KBM-7 (cell line): ENCODE results near the gene KRTAP10-7.
"Not testable (repeated sequence)": the region's sequence is repeated elsewhere in the genome, so short reads cannot be mapped to it uniquely, and the experiment has no call there.

Source experiments
- DNase-seq: peaks from one replicate; pipeline ENCODE4 v3.0.0-alpha.2; 2015
- in situ Hi-C: fragments of 300-500 bp; cut with MboI; formaldehyde crosslinking; loops from 2 replicates; pipeline ENCODE4 v1.14.3; 2020; ENCODE audit warnings: low sequenced_read_pairs, low pct_unique_long_range_greater_than_20kb, mixed read lengths

The KRTAP10-7 gene

DNA sequence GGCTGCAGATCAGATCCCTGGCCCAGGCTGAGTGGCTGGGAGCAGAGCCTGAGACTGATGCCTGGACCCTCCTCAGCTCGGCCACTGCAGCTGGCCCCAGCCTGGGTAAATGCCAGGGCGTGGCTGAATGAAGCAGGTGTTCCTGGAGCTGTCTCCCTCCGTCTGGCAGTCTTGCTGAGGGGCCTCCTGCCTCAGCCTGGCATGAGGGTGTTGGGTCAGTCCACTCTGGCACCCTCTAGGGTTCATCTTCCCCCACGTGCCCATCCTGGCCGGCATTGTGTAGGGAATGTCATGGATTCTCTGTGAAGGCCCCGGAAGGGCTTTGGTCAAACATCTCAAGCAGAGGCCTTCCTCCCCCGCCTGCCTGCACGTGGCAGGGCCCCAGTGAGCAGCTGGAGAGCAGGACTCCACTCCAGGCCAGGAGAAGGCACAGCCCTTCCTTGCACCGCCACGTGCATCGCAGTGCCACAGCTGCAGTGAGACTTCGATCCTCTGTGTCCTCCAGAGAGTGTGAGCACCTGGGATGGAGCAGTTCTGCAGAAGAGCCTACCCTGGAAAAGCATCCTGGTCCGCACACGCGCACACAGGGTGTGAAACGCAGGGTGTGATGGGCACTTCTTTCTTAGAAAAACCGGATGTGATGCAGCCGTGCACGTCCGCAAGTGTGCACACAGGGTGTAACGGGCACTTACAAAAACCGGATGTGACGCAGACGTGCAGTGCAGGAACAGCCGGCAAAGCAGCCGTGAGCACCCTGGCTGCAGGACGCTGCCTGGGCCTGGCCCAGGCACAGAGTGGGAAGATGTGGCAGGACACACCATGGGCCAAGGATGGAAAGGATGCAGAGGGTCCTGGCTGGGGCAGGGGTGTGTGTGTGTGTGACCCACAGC lies 31.5 kb upstream of the KRTAP10-7 start:
- in situ Hi-C loops: loop anchor here (25.0 kb wide), 1 partner anchor 107 kb away; the partner anchor contains the start of gene LRRC3
- no peak for DNase-seq

DNA sequence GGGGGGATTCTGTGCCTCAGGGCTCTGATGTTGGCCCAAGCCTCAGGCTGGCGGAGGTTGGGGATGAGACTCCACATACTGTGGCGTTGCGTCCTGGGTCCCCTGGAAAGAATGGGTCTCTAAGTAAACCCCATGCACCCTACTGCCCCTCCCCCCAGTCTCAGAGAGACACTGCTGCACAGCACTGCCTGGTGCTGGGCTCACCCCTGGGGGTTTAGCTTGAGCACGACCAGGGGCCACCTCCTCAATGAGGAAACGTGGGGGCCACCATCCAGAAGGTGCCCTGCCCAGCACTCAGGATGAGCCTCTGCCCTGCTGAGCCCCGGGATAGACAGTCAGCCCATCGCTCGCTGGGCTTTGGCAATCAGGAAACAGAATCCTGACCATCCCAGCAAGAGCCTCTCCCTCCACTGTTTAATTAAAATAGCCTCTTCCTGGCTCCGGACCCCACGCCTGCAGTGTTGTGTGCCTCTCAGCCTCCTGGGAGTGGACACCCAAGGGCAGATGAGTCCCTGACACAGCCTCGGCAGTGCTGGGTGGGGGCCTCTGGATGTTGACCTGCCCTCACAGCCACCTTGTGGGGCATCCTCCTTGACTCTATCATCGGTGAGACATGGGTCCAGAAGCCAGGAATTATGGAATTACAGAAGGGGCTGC lies 30.4 kb upstream of the KRTAP10-7 start:
- DNase-seq: no peak
- in situ Hi-C loops: loop anchor here (25.0 kb wide), 1 partner anchor 108 kb away; the partner anchor contains the start of gene LRRC3

DNA sequence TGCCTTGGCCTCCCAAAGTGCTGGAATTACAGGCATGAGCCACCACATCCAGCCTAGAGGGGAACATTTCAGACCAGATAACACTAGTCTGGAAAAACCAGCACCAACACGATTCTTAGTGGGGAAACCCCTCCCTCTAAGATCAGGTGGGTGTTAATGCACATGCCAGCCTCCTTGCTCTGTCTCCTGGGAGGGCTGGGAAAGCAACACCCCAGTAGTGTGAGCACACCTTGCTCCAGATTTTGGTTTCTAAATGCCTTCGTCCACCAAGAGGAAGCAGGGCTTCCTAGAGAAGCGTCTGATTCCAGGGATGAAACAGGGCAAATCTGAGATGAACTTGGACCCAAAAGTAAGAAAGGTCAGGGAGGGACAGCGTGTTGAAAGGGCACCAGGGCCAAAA lies 29.1 kb upstream of the KRTAP10-7 start:
- DNase-seq: no peak

DNA sequence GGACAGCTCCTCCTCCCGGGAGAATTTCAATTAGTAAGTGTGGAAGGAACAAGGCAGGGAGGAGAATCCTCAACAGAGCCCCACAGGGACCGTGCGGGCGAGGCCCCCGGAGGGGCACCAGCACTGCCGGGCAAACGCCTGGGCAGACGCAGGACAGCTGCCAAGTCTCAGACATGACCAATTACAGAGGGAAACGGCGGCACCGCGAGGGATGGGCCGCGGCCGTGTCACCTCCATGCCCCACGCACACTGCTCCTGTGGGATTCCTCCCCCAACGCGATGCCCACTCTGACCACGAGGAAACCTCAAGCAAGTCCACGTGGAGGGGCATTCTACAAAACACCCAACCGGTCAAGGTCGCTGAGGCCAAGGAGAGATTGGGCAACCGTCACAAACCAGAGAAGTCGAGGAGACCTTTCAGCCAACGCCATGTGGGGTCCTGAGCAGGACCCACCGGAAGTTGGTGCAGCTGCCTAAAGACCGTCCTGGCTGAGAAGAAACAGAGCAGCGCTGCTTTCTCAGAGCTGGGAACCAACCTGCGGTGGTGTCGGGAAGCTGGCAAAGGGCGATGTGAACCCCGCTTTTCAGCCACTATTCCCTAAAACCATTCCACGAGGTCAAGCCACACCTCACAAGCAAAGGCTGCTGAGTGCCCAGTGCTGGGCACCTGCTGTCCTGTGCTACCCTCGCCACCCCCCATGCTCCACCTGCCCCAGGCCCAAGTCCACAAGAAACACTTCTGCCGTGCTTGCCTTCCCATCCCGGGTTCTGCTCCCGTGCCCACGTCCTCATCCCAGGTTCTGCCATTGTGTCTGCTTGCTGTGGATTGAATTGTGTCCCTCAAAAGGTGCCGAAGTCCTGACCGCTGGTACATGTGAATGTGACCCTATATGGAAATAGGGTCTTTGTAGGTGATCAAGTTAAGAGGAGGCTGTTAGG lies 28.3 kb upstream of the KRTAP10-7 start:
- DNase-seq: no peak
- in situ Hi-C loops: loop anchor here (25.0 kb wide), 1 partner anchor 110 kb away; the partner anchor contains the start of gene LRRC3

More for the DNA sequence above, 29.1 kb upstream of the KRTAP10-7 start:
- in situ Hi-C loops: loop anchor here (25.0 kb wide), 1 partner anchor 109 kb away; the partner anchor contains the start of gene LRRC3

DNA sequence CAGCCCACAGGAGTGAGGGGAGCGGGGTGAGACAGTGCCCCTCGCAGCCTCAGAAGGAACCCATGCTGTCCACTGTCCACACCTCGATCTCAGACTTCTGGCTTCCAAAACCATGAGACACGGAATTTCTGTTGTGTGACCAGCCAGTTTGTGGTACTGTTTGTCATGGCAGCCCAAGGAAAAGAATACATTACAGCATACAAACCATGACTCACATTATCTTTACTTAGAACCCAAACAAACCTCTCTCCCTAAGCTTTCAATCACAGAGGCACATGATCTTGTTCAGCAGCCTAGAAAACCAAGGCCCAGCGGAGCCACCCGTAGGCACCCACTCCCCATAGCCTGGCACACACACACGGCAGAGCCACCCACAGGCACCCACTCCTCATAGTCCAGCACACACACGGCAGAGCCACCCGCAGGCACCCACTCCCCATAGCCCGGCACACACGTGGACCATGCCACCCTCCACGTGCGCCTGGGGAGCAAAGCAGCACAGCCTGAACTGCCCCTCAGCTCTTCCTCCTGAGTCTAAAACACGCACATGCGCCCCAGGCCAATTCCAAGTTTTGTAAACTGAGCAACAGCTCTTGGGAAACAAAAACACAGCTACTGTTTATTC lies 27.3 kb upstream of the KRTAP10-7 start:
- in situ Hi-C loops: loop anchor here (25.0 kb wide), 1 partner anchor 111 kb away; the partner anchor contains the start of gene LRRC3
- no peak for DNase-seq

DNA sequence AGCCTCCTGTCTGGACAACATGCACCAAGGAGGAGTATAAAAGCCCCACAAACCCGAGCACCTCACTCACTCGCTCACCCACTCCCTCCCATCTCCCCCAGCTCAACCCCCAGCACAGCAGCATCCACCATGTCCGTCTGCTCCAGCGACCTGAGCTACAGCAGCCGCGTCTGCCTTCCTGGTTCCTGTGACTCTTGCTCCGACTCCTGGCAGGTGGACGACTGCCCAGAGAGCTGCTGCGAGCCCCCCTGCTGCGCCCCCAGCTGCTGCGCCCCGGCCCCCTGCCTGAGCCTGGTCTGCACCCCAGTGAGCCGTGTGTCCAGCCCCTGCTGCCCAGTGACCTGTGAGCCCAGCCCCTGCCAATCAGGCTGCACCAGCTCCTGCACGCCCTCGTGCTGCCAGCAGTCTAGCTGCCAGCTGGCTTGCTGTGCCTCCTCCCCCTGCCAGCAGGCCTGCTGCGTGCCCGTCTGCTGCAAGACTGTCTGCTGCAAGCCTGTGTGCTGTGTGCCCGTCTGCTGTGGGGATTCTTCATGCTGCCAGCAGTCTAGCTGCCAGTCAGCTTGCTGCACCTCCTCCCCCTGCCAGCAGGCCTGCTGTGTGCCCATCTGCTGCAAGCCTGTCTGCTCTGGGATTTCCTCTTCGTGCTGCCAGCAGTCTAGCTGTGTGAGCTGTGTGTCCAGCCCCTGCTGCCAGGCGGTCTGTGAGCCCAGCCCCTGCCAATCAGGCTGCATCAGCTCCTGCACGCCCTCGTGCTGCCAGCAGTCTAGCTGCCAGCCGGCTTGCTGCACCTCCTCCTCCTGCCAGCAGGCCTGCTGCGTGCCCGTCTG lies 26.6 kb upstream of the KRTAP10-7 start, which contains the start of gene KRTAP10-4:
Gene KRTAP10-4, plus strand, starts transcription at position 100 of the 827 bp plus-strand sequence. Its CDS starts 30 bp downstream, at position 130.
- in situ Hi-C loops: loop anchor here (25.0 kb wide), 1 partner anchor 112 kb away; the partner anchor contains the start of gene LRRC3

DNA sequence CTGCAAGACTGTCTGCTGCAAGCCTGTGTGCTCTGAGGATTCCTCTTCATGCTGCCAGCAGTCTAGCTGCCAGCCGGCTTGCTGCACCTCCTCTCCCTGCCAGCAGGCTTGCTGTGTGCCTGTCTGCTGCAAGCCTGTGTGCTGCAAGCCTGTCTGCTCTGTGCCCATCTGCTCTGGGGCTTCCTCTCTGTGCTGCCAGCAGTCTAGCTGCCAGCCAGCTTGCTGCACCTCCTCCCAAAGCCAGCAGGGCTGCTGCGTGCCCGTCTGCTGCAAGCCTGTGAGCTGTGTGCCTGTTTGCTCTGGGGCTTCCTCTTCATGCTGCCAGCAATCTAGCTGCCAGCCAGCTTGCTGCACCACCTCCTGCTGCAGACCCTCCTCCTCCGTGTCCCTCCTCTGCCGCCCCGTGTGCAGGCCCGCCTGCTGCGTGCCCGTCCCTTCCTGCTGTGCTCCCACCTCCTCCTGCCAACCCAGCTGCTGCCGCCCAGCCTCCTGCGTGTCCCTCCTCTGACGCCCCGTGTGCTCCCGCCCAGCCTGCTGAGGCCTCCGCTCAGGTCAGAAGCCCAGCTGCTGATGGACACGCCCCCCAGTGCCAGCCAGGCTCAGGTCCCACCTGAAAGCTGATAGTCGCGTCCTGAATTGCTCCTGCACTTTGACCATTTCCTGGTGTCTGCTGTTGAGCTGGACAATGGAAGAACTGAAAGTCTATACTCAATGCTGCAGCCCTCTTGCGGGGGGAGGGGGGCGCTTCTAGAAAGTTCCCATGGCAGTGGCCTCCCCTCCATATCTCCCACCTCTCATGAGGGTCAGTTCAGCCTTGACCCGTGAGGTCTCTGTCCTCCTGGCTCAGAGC lies 25.7 kb upstream of the KRTAP10-7 start:
- in situ Hi-C loops: loop anchor here (25.0 kb wide), 1 partner anchor 112 kb away; the partner anchor contains the start of gene LRRC3
- no peak for DNase-seq

More for the DNA sequence above, 26.6 kb upstream of the KRTAP10-7 start, which contains the start of gene KRTAP10-4:
- DNase-seq: not testable (repeated sequence)

DNA sequence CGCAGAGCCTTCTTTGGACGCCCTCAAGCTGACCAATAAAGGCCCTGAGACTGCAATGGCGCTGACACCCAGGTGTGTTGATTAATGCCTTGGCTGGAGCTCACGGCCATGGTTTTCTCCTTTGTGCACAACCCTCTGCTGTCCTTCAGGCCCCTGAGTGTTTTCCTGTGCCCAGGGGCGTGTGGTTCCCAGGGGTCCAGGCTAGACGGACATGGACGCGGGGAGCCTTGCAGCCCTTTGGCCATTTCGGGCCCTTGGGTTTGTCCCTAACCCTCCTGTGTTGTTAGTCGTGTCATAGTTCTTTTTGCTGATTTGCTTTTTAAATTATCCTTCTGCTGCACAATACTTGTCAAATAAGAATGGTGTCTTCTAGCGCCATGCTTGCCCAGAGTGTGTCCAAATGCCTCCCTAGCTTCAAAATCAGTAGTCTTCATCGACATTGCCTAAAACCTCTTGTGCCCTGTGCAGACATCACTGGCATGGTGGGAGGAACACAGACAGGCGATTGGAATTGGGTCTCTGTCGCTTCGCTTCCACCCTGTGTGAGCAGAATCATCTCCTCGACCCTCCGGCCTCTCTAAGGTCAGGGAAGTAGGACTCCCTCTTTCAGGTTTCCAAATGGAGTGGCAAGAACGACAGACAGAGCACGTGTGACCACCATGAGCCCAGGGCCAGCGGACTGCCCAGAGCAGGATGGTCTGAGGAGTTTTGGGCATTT lies 24.9 kb upstream of the KRTAP10-7 start:
- in situ Hi-C loops: no loop called here
- DNase-seq: no peak

DNA sequence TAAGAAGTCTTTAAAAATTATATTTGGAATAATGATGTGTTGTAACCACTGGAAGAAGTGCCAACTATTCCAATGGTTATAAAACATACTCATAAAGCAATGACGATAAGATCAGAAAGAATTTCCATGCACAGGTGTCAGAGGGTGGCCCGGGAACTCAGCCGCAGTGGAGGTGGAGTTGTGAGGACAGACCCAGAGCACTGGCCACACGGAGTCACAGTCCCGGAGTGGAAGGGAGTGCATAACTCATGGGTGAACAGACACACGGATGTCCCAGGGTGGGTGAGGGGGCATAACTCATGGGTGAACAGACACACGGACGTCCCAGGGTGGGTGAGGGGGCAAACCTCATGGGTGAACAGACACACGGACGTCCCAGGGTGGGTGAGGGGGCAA lies 24.4 kb upstream of the KRTAP10-7 start:
- in situ Hi-C loops: no loop called here

DNA sequence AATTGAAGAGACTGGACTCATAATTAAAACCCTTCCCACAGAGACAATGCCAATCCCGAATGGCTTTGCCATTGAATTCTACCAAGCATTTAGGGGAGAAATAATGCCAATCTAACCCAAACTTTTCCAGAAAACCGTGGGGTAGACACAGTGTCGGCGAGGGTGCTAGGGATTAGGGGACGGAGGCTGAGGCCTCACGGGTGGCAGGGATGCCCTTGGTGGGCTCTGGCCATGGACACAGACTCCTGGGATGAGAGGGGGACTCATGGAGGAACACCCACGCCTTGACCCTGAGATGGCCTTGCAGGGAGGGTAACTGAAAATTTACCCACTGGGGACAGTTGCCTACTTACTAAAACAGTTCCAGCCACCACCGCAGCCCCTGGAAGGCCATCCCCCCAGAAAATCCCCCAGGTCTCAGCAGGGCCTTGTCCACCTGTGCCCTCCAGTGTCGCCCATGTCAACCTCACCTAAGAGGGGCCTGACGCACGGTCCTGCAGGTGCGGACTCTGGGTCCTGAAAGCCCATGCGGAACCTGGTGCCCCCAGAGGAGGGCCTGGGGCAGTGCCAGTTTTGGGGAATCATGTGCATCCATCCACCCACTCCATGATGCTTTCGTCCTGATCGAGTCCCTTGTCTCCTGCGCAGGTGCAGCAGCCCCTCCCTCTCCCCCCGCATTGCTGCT lies 21.9 kb upstream of the KRTAP10-7 start:
- DNase-seq: no peak
- in situ Hi-C loops: no loop called here

More for the DNA sequence above, 24.4 kb upstream of the KRTAP10-7 start:
- DNase-seq: no peak

DNA sequence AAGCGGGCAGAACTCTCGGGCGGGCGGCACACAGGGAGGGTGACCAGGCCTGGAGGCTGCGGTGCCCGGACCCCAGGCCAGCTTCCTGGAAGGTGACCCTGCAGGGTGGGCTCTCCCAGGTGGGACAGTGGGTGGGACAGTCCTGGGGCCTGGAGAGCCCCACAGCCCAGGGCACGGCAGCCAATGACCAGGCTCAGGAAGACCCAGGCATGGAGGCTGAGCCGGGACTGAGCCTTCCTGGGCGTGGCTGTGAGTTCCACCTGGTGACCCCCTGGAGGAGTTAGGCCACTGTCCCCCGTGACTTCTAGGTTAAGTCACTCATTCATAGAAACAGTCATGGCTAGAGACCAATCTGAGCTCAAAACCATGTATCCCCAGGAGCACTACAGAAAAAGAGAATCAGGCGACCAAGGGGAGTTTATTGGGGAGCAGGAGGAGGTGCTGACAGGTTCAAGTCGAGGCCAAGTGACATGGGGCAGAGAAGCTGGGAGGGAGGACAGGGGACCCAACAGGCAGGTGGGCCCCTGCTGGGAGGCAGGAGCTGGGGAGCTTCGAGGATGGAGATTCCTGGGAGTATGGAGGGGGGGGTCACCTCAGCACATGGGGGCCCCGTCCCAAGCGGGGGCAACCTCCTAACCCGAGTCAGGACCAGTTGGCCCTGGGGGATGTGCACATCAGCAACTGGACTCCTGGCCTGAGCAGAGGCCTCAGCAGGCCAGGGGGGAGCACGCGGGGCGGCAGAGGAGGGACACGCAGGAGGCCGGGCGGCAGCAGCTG lies 21.2 kb upstream of the KRTAP10-7 start:
- no peak for DNase-seq
- in situ Hi-C loops: no loop called here

DNA sequence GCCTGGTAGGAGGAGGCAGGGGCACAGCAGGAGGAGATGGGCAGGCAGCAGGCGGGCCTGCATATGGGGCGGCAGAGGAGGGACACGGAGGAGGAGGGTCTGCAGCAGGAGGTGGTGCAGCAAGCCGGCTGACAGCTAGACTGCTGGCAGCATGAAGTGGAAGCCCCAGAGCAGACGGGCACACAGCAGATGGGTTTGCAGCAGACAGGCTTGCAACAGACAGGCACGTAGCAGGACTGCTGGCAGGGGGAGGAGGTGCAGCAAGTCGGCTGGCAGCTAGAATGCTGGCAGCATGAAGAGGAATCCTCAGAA lies 20.6 kb upstream of the KRTAP10-7 start:
- no peak for DNase-seq
- in situ Hi-C loops: no loop called here

DNA sequence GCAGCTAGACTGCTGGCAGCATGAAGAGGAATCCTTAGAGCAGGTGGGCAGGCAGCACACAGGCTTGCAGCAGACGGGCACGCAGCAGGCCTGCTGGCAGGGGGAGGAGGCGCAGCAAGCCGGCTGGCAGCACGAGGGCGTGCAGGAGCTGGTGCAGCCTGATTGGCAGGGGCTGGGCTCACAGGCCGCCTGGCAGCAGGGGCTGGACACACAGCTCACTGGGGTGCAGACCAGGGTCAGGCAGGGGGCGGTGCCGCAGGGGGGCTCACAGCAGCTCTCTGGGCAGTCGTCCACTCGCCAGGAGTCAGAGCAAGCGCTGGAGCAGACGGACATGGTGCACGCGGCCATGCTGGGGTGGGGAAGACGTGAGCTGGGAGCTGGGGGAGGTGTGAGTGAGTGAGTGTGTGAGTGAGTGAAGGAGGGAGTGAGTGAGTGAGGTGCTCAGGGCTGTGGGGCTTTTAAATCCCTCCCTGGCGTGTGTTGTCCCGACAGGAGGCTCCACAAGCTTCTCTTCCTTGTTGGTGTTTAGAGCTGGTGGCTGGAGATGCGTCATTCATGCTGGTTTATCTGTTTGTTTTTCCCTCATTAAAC lies 20.1 kb upstream of the KRTAP10-7 start, which contains the start of gene KRTAP10-5:
Gene KRTAP10-5, minus strand, starts transcription at position 374 of the 591 bp plus-strand sequence. Its CDS starts 26 bp downstream, at position 348.
- in situ Hi-C loops, DNase-seq: not testable (repeated sequence)

DNA sequence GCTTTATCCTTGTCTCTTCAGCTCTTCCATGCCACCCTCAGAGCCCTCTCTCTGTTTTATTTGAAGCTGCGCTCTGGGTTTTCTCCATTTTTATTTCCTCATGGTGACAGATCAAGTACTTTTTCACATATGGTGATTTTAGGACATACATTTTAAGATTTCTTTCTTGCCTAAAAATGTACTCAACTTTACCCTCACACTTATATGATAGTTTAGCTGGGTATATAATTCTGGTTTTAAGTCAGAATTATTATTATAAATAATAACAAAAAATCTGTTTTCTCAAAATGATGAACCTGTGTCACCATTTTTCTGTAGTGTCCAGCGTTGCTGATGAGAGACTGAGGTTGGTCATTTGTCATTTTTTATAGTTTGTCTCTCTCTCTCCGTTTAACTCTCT lies 19.2 kb upstream of the KRTAP10-7 start:
- in situ Hi-C loops: no loop called here
- no peak for DNase-seq
